Measurements from ENCODE around the gene CTDP1.

The CTDP1 gene

GRCh38 chr18:79657342-79657996 lies 22.1 kb upstream of the CTDP1 start:
- no peak for TF ChIP-seq JUND (IDR thresholded peaks at IDR 0.05; ENCODE audit: low read depth)
- peak; percentile 35 to 74 for DNase-seq (ENCODE audit: low read depth in 1 of 2, low spot score in 1 of 2)
- in situ Hi-C loops (cut with HindIII; ENCODE audit: low pct_unique_long_range_greater_than_20kb, low sequenced_read_pairs): no loop called here

- TF ChIP-seq JUND (IDR thresholded peaks at IDR 0.05; ENCODE audit: low read depth): no peak
- in situ Hi-C loops (cut with HindIII; ENCODE audit: low pct_unique_long_range_greater_than_20kb, low sequenced_read_pairs): no loop called here
- DNase-seq (ENCODE audit: low read depth in 1 of 2, low spot score in 1 of 2): no peak
Measured at GRCh38 chr18:79658366-79658765, 21.2 kb upstream of the CTDP1 start.

- TF ChIP-seq JUND (IDR thresholded peaks at IDR 0.05; ENCODE audit: low read depth): no peak
- DNase-seq (ENCODE audit: low read depth in 1 of 2, low spot score in 1 of 2): no peak
- in situ Hi-C loops (cut with HindIII; ENCODE audit: low pct_unique_long_range_greater_than_20kb, low sequenced_read_pairs): no loop called here
Measured at GRCh38 chr18:79659733-79660132, 19.9 kb upstream of the CTDP1 start.

- in situ Hi-C loops (cut with HindIII; ENCODE audit: low pct_unique_long_range_greater_than_20kb, low sequenced_read_pairs): no loop called here
- no peak for DNase-seq (ENCODE audit: low read depth in 1 of 2, low spot score in 1 of 2)
- no peak for TF ChIP-seq JUND (IDR thresholded peaks at IDR 0.05; ENCODE audit: low read depth)
Measured at GRCh38 chr18:79662034-79662433, 17.6 kb upstream of the CTDP1 start.

- in situ Hi-C loops (cut with HindIII; ENCODE audit: low pct_unique_long_range_greater_than_20kb, low sequenced_read_pairs): no loop called here
- no peak for TF ChIP-seq JUND (IDR thresholded peaks at IDR 0.05; ENCODE audit: low read depth)
- no peak for DNase-seq (ENCODE audit: low read depth in 1 of 2, low spot score in 1 of 2)
Measured at GRCh38 chr18:79662439-79662838, 17.2 kb upstream of the CTDP1 start.

GRCh38 chr18:79664525-79665125 lies 15.0 kb upstream of the CTDP1 start:
- in situ Hi-C loops (cut with HindIII; ENCODE audit: low pct_unique_long_range_greater_than_20kb, low sequenced_read_pairs): no loop called here
- peak; percentile 26 to 84 for DNase-seq (ENCODE audit: low read depth in 1 of 2, low spot score in 1 of 2)
- no peak for TF ChIP-seq JUND (IDR thresholded peaks at IDR 0.05; ENCODE audit: low read depth)

GRCh38 chr18:79668203-79668602 lies 11.4 kb upstream of the CTDP1 start:
- DNase-seq (ENCODE audit: low read depth in 1 of 2, low spot score in 1 of 2): no peak
- TF ChIP-seq JUND (IDR thresholded peaks at IDR 0.05; ENCODE audit: low read depth): no peak
- in situ Hi-C loops (cut with HindIII; ENCODE audit: low pct_unique_long_range_greater_than_20kb, low sequenced_read_pairs): no loop called here

GRCh38 chr18:79672490-79673276 lies 6.9 kb upstream of the CTDP1 start:
- DNase-seq (ENCODE audit: low read depth in 1 of 2, low spot score in 1 of 2): no peak
- in situ Hi-C loops (cut with HindIII; ENCODE audit: low pct_unique_long_range_greater_than_20kb, low sequenced_read_pairs): no loop called here
- TF ChIP-seq JUND (IDR thresholded peaks at IDR 0.05; ENCODE audit: low read depth): no peak

GRCh38 chr18:79677221-79677620 lies 2.4 kb upstream of the CTDP1 start:
- no peak for DNase-seq (ENCODE audit: low read depth in 1 of 2, low spot score in 1 of 2)
- in situ Hi-C loops (cut with HindIII; ENCODE audit: low pct_unique_long_range_greater_than_20kb, low sequenced_read_pairs): no loop called here
- TF ChIP-seq JUND (IDR thresholded peaks at IDR 0.05; ENCODE audit: low read depth): no peak

- no peak for DNase-seq (ENCODE audit: low read depth in 1 of 2, low spot score in 1 of 2)
- no peak for TF ChIP-seq JUND (IDR thresholded peaks at IDR 0.05; ENCODE audit: low read depth)
- in situ Hi-C loops (cut with HindIII; ENCODE audit: low pct_unique_long_range_greater_than_20kb, low sequenced_read_pairs): no loop called here
Measured at GRCh38 chr18:79677840-79678239, 1.8 kb upstream of the CTDP1 start.

- in situ Hi-C loops (cut with HindIII; ENCODE audit: low pct_unique_long_range_greater_than_20kb, low sequenced_read_pairs): no loop called here
- TF ChIP-seq JUND (IDR thresholded peaks at IDR 0.05; ENCODE audit: low read depth): no peak
- DNase-seq (ENCODE audit: low read depth in 1 of 2, low spot score in 1 of 2): peak; percentile 96 to 98
Measured at GRCh38 chr18:79678665-79679551, 695 bp upstream of the CTDP1 start.

GRCh38 chr18:79680100-79680879 lies 687 bp downstream of the CTDP1 start:
- in situ Hi-C loops (cut with HindIII; ENCODE audit: low pct_unique_long_range_greater_than_20kb, low sequenced_read_pairs): no loop called here
- TF ChIP-seq JUND (IDR thresholded peaks at IDR 0.05; ENCODE audit: low read depth): no peak

More at GRCh38 chr18:79680100-79680879, 687 bp downstream of the CTDP1 start:
- DNase-seq (ENCODE audit: low read depth in 1 of 2, low spot score in 1 of 2): peak; percentile 36 to 45

Measured in T47D (cell line).